ENCODE data around the gene UBXN1. TPM values are rescaled to one million over a fixed set of nuclear protein-coding genes. Genes with fewer than 3 reads are reported as not detected.
"Not testable (repeated sequence)": the region's sequence is repeated elsewhere in the genome, so short reads cannot be mapped to it uniquely, and the experiment has no call there.

The UBXN1 gene
- total RNA-seq, 1 experiment from 2014 or later, result 143 TPM

DNA sequence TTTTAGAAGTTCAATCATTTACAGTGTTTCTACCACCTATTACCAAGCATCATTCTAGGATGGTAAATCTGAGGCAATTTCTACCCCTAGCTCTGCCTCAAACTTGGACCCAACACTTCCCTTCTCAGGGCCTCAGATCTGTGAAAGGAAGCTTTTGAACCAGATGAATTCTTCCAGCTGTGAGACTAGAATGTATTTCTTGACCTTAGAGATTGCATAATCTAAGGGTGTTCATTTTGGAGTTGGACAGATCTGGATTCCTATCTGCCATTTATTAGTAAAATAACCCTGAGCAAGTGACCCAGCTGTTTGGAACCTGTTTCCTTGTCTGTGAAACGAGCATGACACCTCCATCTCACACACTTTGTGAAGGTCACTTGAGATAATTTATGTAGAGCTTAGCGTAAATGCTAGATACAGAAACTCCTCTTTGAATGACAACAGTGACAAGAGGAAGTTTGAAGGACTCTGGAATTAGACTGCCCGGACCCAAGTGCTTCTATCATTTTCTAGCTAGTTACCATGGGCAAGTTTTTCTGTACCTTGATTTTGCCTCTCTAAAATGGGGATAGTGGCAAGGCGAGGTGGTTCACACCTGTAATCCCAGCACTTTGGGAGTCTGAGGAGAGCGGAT lies 22.0 kb downstream of the UBXN1 start:
- Histone ChIP-seq H3K4me3 (ENCODE audit: low read depth, low read length, poor library complexity, severe bottlenecking) (no peak overlapping the region), H3K4me1 (ENCODE audit: insufficient read depth, low read length, poor library complexity, severe bottlenecking) (peaks cover 6% of the 10 kb centered on the region), H3K9me3 (ENCODE audit: low read depth, low read length, poor library complexity, severe bottlenecking) (no peaks in the 10 kb centered on the region), H3K36me3 (ENCODE audit: insufficient read depth, low read length, poor library complexity, severe bottlenecking) (peaks cover 8% of the 10 kb centered on the region), H3K27me3 (replicated peaks; ENCODE audit: insufficient read depth, low read depth, low read length, poor library complexity) (no peaks in the 10 kb centered on the region), H3K27ac (ENCODE audit: low read depth, low read length, poor library complexity, severe bottlenecking) (no peak overlapping the region)
- intact Hi-C loops (cut with micrococcal nuclease; ENCODE audit: unreplicated experiment), result no loop called here
- no TSS peak for BruUV-seq (replicated peaks)
- ChIA-PET CTCF (no interaction called here), POLR2A (ENCODE audit: low non-redundant PET) (interaction anchor here (1.4 kb wide), 1 partner anchor 8 kb away, joined by 5 read pairs; the partner anchor contains the start of genes C11orf98 and CSKMT)
- TF ChIP-seq, protein P1, sequence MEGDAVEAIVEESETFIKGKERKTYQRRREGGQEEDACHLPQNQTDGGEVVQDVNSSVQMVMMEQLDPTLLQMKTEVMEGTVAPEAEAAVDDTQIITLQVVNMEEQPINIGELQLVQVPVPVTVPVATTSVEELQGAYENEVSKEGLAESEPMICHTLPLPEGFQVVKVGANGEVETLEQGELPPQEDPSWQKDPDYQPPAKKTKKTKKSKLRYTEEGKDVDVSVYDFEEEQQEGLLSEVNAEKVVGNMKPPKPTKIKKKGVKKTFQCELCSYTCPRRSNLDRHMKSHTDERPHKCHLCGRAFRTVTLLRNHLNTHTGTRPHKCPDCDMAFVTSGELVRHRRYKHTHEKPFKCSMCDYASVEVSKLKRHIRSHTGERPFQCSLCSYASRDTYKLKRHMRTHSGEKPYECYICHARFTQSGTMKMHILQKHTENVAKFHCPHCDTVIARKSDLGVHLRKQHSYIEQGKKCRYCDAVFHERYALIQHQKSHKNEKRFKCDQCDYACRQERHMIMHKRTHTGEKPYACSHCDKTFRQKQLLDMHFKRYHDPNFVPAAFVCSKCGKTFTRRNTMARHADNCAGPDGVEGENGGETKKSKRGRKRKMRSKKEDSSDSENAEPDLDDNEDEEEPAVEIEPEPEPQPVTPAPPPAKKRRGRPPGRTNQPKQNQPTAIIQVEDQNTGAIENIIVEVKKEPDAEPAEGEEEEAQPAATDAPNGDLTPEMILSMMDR (conservative IDR thresholded peaks at IDR 0.05; ENCODE audit: low read depth, low read length), result no peak
- TF ChIP-seq EZH2 (IDR thresholded peaks at IDR 0.05; ENCODE audit: borderline replicate concordance, low read depth, low read length, poor library complexity, severe bottlenecking), result no peak
- no peak for DNase-seq (ENCODE audit: low spot score)

DNA sequence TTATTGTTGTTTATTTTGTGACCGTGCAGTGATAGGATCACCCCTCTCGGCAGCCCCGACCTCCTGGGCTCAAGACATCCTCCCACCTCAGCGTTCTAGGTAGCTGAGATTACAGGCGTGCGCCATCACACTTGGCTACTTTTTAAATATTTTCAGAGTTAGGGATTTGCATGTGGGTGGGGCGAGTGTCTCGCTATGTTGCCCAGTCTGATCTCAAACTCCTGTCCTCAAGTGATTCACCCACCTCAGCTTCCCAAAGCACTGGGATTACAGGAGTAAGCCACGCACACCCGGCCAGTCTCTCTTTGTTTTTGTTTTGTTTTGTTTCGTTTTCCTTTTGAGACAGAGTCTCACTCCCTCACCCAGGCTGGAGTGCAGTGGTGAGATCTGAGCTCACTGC lies 24.6 kb downstream of the UBXN1 start:
- ChIA-PET CTCF (no interaction called here), POLR2A (ENCODE audit: low non-redundant PET) (no interaction called here)
- BruUV-seq (replicated peaks), result no TSS peak
- intact Hi-C loops (cut with micrococcal nuclease; ENCODE audit: unreplicated experiment), result no loop called here
- H3K4me3 ChIP-seq (ENCODE audit: low read depth, low read length, poor library complexity, severe bottlenecking), result no peak overlapping the region
- H3K9me3 ChIP-seq (ENCODE audit: low read depth, low read length, poor library complexity, severe bottlenecking), result no peaks in the 10 kb centered on the region
- H3K36me3 ChIP-seq (ENCODE audit: insufficient read depth, low read length, poor library complexity, severe bottlenecking), result peaks cover 7% of the 10 kb centered on the region
- no peaks in the 10 kb centered on the region for H3K27me3 ChIP-seq (replicated peaks; ENCODE audit: insufficient read depth, low read depth, low read length, poor library complexity)
- H3K4me1 ChIP-seq (ENCODE audit: insufficient read depth, low read length, poor library complexity, severe bottlenecking), result peaks cover 10% of the 10 kb centered on the region
- DNase-seq (ENCODE audit: low spot score), result no peak
- H3K27ac ChIP-seq (ENCODE audit: low read depth, low read length, poor library complexity, severe bottlenecking), result no peak overlapping the region
- TF ChIP-seq, protein P1 (conservative IDR thresholded peaks at IDR 0.05; ENCODE audit: low read depth, low read length), result no peak
- no peak for TF ChIP-seq EZH2 (IDR thresholded peaks at IDR 0.05; ENCODE audit: borderline replicate concordance, low read depth, low read length, poor library complexity, severe bottlenecking)

DNA sequence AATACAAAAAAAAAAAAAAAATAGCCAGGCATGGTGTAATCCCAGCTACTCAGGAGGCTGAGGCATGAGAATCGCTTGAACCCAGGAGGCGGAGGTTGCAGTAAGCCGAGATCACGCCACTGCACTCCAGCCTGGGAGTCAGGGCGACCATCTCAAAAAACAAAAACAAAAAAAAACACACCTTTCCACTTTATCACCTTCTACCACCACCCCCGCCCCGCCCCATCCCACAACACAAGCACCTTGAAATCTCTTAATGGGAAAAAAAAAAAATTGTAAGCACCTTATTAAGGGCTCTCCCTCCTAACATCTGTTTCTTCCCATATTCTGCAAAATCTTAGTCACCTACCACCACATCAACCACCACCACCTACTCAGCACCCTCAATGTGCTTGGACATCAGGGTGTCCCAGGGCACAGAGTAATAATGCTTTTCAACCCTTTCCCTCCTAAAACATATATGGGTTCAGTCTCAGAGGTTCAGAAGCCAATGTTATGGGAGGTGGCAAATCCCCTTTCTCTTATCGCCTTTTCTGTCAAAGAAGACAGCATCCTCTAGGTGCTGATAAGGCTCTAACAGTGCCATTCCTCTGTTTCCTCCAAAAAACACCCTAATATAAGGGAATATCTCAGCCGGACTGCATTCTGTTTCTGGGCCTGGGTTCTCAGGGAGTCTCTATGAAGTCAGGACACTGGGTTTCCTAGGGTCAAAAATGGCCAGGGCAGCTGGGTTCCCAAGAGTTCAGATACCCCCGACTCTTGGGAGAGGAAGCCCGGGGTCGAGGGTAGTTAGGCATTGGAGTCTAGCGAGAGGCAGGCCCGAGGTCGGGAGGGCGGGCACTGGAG lies 26.5 kb downstream of the UBXN1 start:
- ChIA-PET POLR2A (ENCODE audit: low non-redundant PET) (interaction anchor here (1.0 to 1.4 kb wide), 2 partner anchors 13 to 61 kb away, joined by 6 to 7 read pairs; partner anchors contain the start of genes C11orf98, CSKMT and TUT1), CTCF (no interaction called here)
- intact Hi-C loops (cut with micrococcal nuclease; ENCODE audit: unreplicated experiment), result no loop called here
- TF ChIP-seq EZH2 (IDR thresholded peaks at IDR 0.05; ENCODE audit: borderline replicate concordance, low read depth, low read length, poor library complexity, severe bottlenecking), result no peak
- TF ChIP-seq, protein P1 (conservative IDR thresholded peaks at IDR 0.05; ENCODE audit: low read depth, low read length), result no peak
- peaks cover 12% of the 10 kb centered on the region for H3K4me1 ChIP-seq (ENCODE audit: insufficient read depth, low read length, poor library complexity, severe bottlenecking)
- BruUV-seq (replicated peaks), result no TSS peak
- no peaks in the 10 kb centered on the region for H3K9me3 ChIP-seq (ENCODE audit: low read depth, low read length, poor library complexity, severe bottlenecking)
- peak overlapping the region; percentile 81 for H3K4me3 ChIP-seq (ENCODE audit: low read depth, low read length, poor library complexity, severe bottlenecking)
- H3K36me3 ChIP-seq (ENCODE audit: insufficient read depth, low read length, poor library complexity, severe bottlenecking), result peaks cover 25% of the 10 kb centered on the region
- H3K27ac ChIP-seq (ENCODE audit: low read depth, low read length, poor library complexity, severe bottlenecking), result peak overlapping the region; percentile 90
- no peak for DNase-seq (ENCODE audit: low spot score)
- H3K27me3 ChIP-seq (replicated peaks; ENCODE audit: insufficient read depth, low read depth, low read length, poor library complexity), result no peaks in the 10 kb centered on the region

DNA sequence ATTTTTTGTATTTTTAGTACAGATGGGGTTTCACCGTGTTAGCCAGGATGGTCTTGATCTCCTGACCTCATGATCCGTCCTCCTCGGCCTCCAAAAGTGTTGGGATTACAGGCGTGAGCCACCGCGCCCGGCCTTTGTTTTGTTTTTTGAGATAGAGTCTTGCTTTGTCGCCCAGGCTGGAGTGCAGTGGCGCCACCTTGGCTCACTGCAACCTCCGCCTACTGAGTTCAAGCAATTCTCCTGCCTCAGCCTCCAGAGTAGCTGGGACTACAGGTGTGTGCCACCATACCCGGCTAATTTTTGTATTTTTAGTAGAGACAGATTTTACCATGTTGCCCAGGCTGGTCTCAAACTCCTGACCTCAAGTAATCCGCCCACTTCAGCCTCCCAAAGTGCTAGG lies 28.6 kb downstream of the UBXN1 start:
- H3K4me1 ChIP-seq (ENCODE audit: insufficient read depth, low read length, poor library complexity, severe bottlenecking), result peaks cover 19% of the 10 kb centered on the region
- BruUV-seq (replicated peaks); CTCF ChIA-PET; POLR2A ChIA-PET (ENCODE audit: low non-redundant PET); H3K4me3 ChIP-seq (ENCODE audit: low read depth, low read length, poor library complexity, severe bottlenecking); H3K9me3 ChIP-seq (ENCODE audit: low read depth, low read length, poor library complexity, severe bottlenecking); H3K27me3 ChIP-seq (replicated peaks; ENCODE audit: insufficient read depth, low read depth, low read length, poor library complexity); intact Hi-C loops (cut with micrococcal nuclease; ENCODE audit: unreplicated experiment); H3K27ac ChIP-seq (ENCODE audit: low read depth, low read length, poor library complexity, severe bottlenecking); DNase-seq (ENCODE audit: low spot score): not testable (repeated sequence)
- peaks cover 25% of the 10 kb centered on the region for H3K36me3 ChIP-seq (ENCODE audit: insufficient read depth, low read length, poor library complexity, severe bottlenecking)
